Uterus (tissue), 4 donors: Measurements from ENCODE around the gene NPHP4. TPM values are rescaled to one million over a fixed set of nuclear protein-coding genes. Genes with fewer than 3 reads are reported as not detected.

Source experiments
- DNase-seq, 2 donors: peaks; one replicate each; pipeline ENCODE4 v3.0.0-alpha.2; 2019 to 2020
- H3K27ac ChIP-seq, 2 donors: fragments of 200-600 bp; sonication (generic); 1 replicate in 1 of 2; 2 replicates in 1 of 2; pipeline ENCODE4 v1.5.1; 2016 to 2018
- H3K27me3 ChIP-seq, 2 donors: fragments of 200-600 bp; sonication (generic); one replicate each; pipeline ENCODE4 v1.5.1; 2018 to 2019; ENCODE audit warnings: control low read depth in 1 of 2
- H3K36me3 ChIP-seq, 2 donors: fragments of 200-600 bp; sonication (generic); one replicate each; pipeline ENCODE4 v1.5.1; 2019; ENCODE audit warnings: control low read depth in 1 of 2
- H3K4me1 ChIP-seq, 2 donors: fragments of 200-600 bp; sonication (generic); one replicate each; pipeline ENCODE4 v1.5.1; 2018 to 2019; ENCODE audit warnings: control low read depth in 1 of 2
- H3K4me3 ChIP-seq, 2 donors: fragments of 200-600 bp; sonication (generic); 1 replicate in 1 of 2; 2 replicates in 1 of 2; pipeline ENCODE4 v1.5.1; 2018 to 2019; ENCODE audit warnings: mild to moderate bottlenecking in 1 of 2
- H3K9me3 ChIP-seq, 2 donors: fragments of 200-600 bp; sonication (generic); one replicate each; pipeline ENCODE4 v1.5.1; 2019; ENCODE audit warnings: control low read depth in 1 of 2
- CTCF ChIP-seq, 4 experiments: fragments of 200-600 bp in 2 of 4; fragments of 450-650 bp in 2 of 4; sonication (generic) in 2 of 4; IDR thresholded peaks; one replicate each; pipeline ENCODE4 v1.5.1; 2016 to 2019; ENCODE audit warnings: antibody characterized with exemption in 4 of 4, mild to moderate bottlenecking in 2 of 4, moderate library complexity in 1 of 4
- POLR2A ChIP-seq, 2 donors: fragments of 450-650 bp; IDR thresholded peaks; one replicate each; pipeline ENCODE4 v1.6.1; 2016; ENCODE audit warnings: antibody characterized with exemption in 2 of 2, mild to moderate bottlenecking in 1 of 2, moderate library complexity in 1 of 2
- intact Hi-C: fragments of 100-400 bp; cut with DNase I; formaldehyde crosslinking; loops from one replicate; pipeline ENCODE4 v1.15.1; 2023; ENCODE audit warnings: low total_unique reads
- total RNA-seq, 4 donors: library from RNA; depleted of rRNA in 3 of 4; stranded (reverse); fragments of >200 nt in 3 of 4; gene quantifications; one replicate each; pipeline versions ENCODE4 v1.1.0 to v1.2.4, GENCODE V29; 2014 to 2023
- donor health status: DM: yes; HTN: yes; CAD: no.

NPHP4 gene
- total RNA-seq, 4 donors from 2014 or later, result 1.3 to 16.2 (median 7.0) TPM

GRCh38 chr1:6038603-6039002, 46.4 kb upstream of the NPHP4 start:
- TF ChIP-seq CTCF (IDR thresholded peaks at IDR 0.05), result no peak
- TF ChIP-seq POLR2A (IDR thresholded peaks at IDR 0.05), result no peak
- H3K36me3 ChIP-seq, result no peaks in the 10 kb centered on the region
- no peaks in the 10 kb centered on the region for H3K9me3 ChIP-seq
- H3K4me1 ChIP-seq, result no peaks in the 10 kb centered on the region
- no peak overlapping the region for H3K27ac ChIP-seq
- H3K27me3 ChIP-seq, result no peaks in the 10 kb centered on the region
- no peak for DNase-seq
- no peak overlapping the region for H3K4me3 ChIP-seq
- intact Hi-C loops, result no loop called here

GRCh38 chr1:6037338-6037762, 45.1 kb upstream of the NPHP4 start:
- Histone ChIP-seq H3K4me1 (no peaks in the 10 kb centered on the region), H3K36me3 (no peaks in the 10 kb centered on the region), H3K4me3 (no peak overlapping the region), H3K27ac (no peak overlapping the region), H3K27me3 (no peaks in the 10 kb centered on the region), H3K9me3 (no peaks in the 10 kb centered on the region)
- no peak for DNase-seq
- TF ChIP-seq POLR2A (IDR thresholded peaks at IDR 0.05), result no peak
- no peak for TF ChIP-seq CTCF (IDR thresholded peaks at IDR 0.05)
- intact Hi-C loops, result no loop called here

GRCh38 chr1:6035719-6036118, 43.5 kb upstream of the NPHP4 start:
- no peak for DNase-seq
- Histone ChIP-seq H3K4me3 (no peak overlapping the region), H3K27ac (no peak overlapping the region), H3K4me1 (no peaks in the 10 kb centered on the region), H3K36me3 (no peaks in the 10 kb centered on the region), H3K27me3 (no peaks in the 10 kb centered on the region), H3K9me3 (no peaks in the 10 kb centered on the region)
- TF ChIP-seq POLR2A (IDR thresholded peaks at IDR 0.05), result no peak
- TF ChIP-seq CTCF (IDR thresholded peaks at IDR 0.05), result no peak
- intact Hi-C loops, result no loop called here

DNA sequence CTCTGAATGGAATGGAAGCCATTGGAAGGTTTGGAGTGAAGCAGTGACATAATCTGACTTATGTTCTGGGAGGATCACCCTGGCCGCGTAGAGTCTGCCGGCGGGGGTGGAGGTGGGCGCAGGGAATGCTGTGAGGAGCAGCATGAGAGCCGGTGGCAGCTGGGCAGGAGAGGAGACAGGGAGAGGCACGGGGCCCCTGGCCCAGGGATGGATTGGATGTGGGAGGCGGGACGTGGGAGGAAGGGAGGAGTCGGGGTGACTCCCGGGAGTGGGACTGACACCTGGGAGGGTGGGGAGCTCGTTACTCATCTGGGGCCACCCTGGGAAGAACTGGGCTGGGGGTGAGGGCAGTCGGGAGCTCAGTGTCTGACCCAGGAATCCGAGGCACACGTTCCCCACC, 43.1 kb upstream of the NPHP4 start:
- TF ChIP-seq CTCF (IDR thresholded peaks at IDR 0.05) (no peak), POLR2A (IDR thresholded peaks at IDR 0.05) (no peak)
- Histone ChIP-seq H3K9me3 (no peaks in the 10 kb centered on the region), H3K27ac (no peak overlapping the region), H3K36me3 (no peaks in the 10 kb centered on the region), H3K4me1 (no peaks in the 10 kb centered on the region), H3K4me3 (no peak overlapping the region), H3K27me3 (no peaks in the 10 kb centered on the region)
- intact Hi-C loops, result no loop called here
- DNase-seq, result no peak

GRCh38 chr1:6034750-6035096, 42.5 kb upstream of the NPHP4 start:
- Histone ChIP-seq H3K4me3 (no peak overlapping the region), H3K36me3 (no peaks in the 10 kb centered on the region), H3K9me3 (no peaks in the 10 kb centered on the region), H3K4me1 (no peaks in the 10 kb centered on the region), H3K27me3 (no peaks in the 10 kb centered on the region), H3K27ac (no peak overlapping the region)
- DNase-seq, result no peak
- intact Hi-C loops, result no loop called here
- TF ChIP-seq CTCF (IDR thresholded peaks at IDR 0.05) (no peak), POLR2A (IDR thresholded peaks at IDR 0.05) (no peak)
